Ecto neural progenitor cell (in vitro differentiated cells): ENCODE measurements around the gene CPO.
"Not testable (repeated sequence)": the region's sequence is repeated elsewhere in the genome, so short reads cannot be mapped to it uniquely, and the experiment has no call there.

Experiments
- DNase-seq: peaks from one replicate; pipeline ENCODE4 v3.0.0-alpha.2; 2018; ENCODE audit warnings: low spot score

The CPO gene

GRCh38 chr2:206939340-206939739, at the start of gene CPO:
CPO (plus strand) TSS chr2:206939518; CDS start chr2:206939600, 82 bp downstream.
- no peak for DNase-seq

GRCh38 chr2:206890179-206890578, 49.1 kb upstream of the CPO start:
- DNase-seq = no peak

GRCh38 chr2:206890926-206891325, 48.4 kb upstream of the CPO start:
- DNase-seq = no peak

- no peak for DNase-seq
Measured at GRCh38 chr2:206915121-206915520, 24.2 kb upstream of the CPO start.

GRCh38 chr2:206918263-206918662, 21.1 kb upstream of the CPO start:
- DNase-seq = no peak

- DNase-seq = no peak
Measured at GRCh38 chr2:206920310-206920709, 19.0 kb upstream of the CPO start.

- DNase-seq = no peak
Measured at GRCh38 chr2:206920951-206921350, 18.4 kb upstream of the CPO start.

GRCh38 chr2:206921529-206921928, 17.8 kb upstream of the CPO start:
- DNase-seq = no peak

- DNase-seq = no peak
Measured at GRCh38 chr2:206935991-206936842, 3.1 kb upstream of the CPO start.

- no peak for DNase-seq
Measured at GRCh38 chr2:206936843-206937230, 2.5 kb upstream of the CPO start.

GRCh38 chr2:206937555-206937954, 1.8 kb upstream of the CPO start:
- DNase-seq = no peak

GRCh38 chr2:206940546-206940945, 1.2 kb downstream of the CPO start:
- DNase-seq = no peak

GRCh38 chr2:206942592-206943478, 3.5 kb downstream of the CPO start:
- no peak for DNase-seq

- not testable (repeated sequence) for DNase-seq
Measured at GRCh38 chr2:206953404-206953803, 14.1 kb downstream of the CPO start.

- DNase-seq = no peak
Measured at GRCh38 chr2:206955253-206955652, 15.9 kb downstream of the CPO start.

- DNase-seq = no peak
Measured at GRCh38 chr2:206958261-206958660, 18.9 kb downstream of the CPO start.

GRCh38 chr2:206962966-206963365, 23.6 kb downstream of the CPO start:
- no peak for DNase-seq

GRCh38 chr2:206968134-206969086, 29.1 kb downstream of the CPO start:
- DNase-seq = no peak

- DNase-seq = no peak
Measured at GRCh38 chr2:206969192-206969591, 29.9 kb downstream of the CPO start.

- DNase-seq = no peak
Measured at GRCh38 chr2:206970589-206971360, 31.5 kb downstream of the CPO start.

- DNase-seq = no peak
Measured at GRCh38 chr2:206971805-206972204, 32.5 kb downstream of the CPO start.
